NK-92 treated with Interleukin-12 subunit alpha and Interleukin-12 subunit beta, amount 100 ng/mL, for 24 hours (cell line): ENCODE data around the gene LPCAT1.
"Not testable (repeated sequence)": the region's sequence is repeated elsewhere in the genome, so short reads cannot be mapped to it uniquely, and the experiment has no call there.

Experiments used
- DNase-seq: peaks from one replicate; lab custom pipeline; 2025; lab: John Stamatoyannopoulos, UW

Gene LPCAT1

DNA sequence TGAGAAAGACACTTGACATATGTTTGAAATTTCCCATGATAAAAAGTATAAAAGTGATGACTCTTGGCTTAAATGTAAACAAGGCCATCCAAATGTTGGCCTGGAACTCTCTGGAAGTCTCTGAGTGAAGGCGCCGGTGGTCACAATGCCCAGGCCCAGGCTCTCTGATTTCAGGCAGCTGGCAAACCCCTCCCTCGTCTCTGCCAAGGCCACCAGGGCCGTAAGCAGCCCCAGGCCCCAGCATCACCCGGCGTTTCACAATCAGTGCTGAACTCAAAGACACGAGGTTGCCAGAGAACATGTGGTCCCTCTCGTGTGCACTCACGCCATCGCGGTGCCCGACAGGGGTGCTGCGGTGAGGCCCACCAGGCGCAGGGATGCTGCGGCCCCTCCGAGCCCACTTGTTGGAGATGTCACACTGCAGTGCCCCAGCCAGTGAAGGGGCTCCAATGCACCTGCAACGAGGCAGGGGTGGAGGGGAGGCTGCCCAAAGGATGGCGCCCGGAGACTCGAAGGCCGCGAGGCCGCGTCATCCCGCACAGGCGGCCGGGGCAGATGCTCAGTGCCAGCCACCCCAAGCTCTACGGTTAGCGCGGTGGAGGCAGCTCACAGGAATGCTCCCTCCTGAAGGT lies 15.0 kb downstream of the LPCAT1 start:
- DNase-seq = no peak

- no peak for DNase-seq
These were observed 15.7 kb downstream of the LPCAT1 start for GRCh38 chr5:1507961-1508658.

DNA sequence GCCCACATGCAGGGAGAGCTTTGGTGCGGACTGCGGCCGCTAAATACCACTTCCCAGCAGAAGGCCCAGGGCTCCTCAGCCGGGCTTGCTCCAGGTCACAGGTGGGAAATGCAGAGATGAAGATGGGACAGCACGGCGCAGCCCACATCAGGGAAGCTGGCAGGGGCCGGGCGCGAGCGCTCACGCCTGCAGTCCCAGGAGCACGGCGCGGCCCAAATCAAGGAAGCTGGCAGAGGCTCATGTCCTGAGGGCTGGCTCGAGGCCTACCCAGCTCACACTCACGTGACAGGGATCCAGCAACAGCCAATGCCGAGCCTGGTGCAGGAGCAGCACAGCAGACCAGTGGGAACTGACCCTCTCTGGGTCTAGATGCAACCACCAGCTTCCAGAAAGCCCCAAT lies 16.3 kb downstream of the LPCAT1 start:
- no peak for DNase-seq

- no peak for DNase-seq
These were observed 16.8 kb downstream of the LPCAT1 start for GRCh38 chr5:1507014-1507375.

DNA sequence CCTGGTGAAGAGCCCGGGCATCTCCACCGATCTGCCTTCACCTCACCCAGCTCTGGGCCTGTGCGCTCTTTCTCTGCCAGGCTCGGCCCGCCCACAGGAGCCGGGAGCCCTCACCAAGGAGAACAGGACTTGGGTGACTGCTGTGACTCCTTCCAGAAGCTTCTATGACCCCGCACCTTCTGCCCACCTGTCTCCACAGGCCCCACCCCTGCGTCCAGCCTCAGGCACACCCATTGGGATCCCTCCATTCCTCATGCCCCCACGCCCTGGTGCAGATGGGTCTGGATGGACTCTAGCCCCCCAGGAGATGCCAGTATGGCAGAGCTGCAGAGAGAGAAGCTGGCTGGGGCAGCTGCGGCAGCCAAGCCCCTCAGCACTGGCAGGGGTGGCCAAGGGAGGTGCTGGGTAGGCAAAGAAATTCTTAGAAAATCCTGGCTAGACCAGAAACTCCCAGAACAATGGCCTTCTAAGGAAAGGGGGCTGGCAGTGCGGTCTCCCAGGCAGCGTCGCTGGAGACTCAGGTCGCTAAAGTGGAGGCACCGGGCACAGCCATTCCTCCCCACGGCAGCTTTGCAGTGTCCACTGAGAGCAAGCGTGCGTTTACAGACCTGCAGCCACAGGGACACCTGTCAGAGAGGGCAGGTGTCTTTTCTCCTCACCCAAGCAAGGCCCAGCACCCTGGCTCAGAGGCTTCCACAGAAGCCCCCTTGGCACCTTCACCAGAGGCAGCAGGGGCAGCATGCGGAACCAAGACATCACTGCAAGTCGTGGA lies 17.3 kb downstream of the LPCAT1 start:
- DNase-seq = no peak

DNA sequence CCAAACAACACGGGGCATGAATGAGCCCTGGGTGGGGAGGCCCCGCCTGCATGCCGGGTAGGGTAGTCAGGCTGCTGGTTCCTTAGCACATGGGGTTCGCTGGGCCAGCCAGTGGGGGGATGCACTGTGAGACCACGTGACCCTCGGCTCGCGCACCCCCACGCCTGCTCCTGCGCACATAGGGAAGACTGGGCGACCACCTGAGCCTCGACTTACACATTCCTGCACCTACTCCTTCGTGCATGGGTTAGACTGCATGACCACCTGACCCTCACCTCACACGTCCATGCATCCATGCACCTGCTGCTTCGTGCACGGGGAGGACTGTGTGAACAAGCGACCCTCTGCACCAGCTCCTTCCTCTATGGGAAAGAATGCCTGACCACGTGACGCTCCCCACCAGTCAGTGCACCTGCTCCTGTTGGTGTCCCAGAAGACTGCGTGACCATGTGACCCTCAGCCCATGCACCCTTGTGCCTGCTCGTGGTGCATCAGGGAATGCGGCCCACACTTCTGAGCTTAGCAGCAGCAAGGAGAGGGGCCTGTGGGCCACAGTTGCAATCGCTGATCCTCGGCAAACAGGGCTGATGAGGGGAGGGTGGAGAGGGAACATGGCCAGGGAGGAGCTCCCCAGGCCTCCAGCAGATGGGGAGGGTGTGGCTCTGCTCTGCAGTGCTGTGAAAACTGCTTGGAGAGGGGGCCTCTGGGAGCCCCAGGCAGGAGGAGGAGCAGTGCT lies 18.1 kb downstream of the LPCAT1 start:
- DNase-seq = no peak

DNA sequence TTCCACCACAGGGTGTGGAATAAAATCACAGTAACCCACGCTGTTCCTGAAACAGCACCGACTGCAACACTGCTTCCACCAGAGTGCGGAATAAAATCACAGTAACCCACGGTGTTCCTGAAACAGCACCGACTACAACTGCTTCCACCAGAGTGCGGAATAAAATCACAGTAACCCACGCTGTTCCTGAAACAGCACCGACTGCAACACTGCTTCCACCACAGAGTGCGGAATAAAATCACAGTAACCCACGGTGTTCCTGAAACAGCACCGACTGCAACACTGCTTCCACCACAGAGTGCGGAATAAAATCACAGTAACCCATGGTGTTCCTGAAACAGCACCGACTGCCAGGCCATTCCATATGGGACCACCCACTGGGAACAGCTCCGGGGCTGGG lies 18.7 kb downstream of the LPCAT1 start:
- DNase-seq = not testable (repeated sequence)

GRCh38 chr5:1504617-1505016 lies 19.1 kb downstream of the LPCAT1 start:
- DNase-seq = no peak

DNA sequence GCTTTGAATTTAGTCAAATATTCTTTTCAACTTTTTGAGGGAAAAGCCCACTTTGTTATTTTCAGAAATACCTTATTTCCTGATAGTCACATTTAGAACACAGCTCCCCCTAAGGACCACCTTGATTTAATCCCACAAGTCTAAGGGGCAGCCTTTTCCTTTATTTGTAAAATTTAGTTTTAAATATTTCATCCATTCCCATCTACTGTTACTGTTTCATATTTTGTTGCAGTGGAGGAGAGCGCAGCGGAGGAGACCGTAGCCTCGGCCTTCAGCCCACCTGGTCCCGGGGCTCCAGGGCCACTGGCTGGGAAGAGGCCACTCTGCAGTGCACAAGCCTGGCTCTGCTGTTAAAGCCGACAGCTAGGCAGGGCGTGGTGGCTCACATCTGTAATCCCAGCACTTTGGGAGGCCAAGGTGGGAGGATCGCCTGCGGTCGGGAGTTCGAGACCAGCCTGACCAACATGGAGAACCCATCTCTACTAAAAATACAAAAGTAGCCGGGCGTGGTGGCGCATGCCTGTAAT lies 19.6 kb downstream of the LPCAT1 start:
- no peak for DNase-seq

GRCh38 chr5:1503241-1504068 lies 20.3 kb downstream of the LPCAT1 start:
- DNase-seq = no peak

- no peak for DNase-seq
These were observed 21.0 kb downstream of the LPCAT1 start for GRCh38 chr5:1502737-1503120.

DNA sequence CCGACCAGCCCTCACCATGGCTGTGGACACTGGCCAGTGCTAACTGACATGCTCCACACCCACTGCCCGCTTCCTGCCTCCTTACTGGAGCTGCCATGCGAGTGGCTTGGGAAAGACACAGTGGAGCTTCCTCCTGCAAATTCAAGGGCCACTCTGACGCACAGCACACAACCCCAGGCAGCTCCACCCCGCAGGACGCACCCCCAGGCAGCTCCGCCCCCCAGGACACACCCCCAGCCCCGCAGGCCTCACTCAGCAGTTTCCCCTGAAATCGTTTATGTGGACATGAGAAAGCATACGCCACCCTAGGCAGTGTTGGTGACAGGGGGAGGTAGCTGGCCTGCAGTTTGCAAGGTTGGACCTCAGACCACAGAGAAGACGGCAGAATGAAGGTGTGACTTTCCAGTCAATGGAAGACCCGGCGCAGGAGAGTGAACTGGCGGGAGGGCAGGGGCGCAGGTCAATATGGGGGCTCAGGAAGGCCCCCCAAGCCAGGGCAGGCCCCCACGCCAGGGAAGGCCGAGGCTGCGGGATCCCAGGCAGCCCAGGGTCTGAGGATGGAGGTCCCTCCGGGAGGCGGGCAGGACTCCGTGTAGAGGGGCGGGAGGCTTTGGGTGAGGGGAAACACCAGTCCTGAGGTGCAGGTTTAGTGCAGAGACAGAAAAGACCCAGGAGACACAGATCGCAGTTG lies 21.6 kb downstream of the LPCAT1 start:
- DNase-seq = no peak

DNA sequence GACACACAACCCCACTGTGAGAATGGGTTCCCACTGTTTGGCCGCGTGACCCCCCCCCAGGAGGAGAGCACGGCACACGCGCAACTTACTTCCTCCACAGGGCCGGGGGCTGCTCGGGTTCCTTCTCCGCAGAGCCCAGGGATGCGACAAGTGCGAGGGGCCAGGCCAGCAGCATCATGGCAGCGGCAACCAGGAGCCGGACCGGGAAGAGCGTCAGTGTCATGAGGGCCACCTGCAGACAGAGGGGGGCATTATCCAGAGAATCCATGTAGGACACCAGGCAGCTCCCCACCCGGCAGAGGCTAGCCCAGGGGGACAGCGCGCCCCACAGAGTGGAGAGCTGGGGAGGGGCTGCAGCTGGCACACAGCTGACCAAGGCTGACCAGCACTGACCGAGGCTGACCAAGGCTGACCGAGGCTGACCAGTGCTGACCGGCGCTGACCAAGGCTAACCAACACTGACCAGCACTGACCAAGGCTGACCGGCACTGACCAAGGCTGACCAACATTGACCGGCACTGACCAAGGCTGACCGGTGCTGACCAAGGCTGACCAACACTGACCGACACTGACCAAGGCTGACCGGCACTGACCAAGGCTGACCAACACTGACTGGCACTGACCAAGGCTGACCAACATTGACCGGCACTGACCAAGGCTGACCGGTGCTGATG lies 22.3 kb downstream of the LPCAT1 start:
- DNase-seq = no peak

DNA sequence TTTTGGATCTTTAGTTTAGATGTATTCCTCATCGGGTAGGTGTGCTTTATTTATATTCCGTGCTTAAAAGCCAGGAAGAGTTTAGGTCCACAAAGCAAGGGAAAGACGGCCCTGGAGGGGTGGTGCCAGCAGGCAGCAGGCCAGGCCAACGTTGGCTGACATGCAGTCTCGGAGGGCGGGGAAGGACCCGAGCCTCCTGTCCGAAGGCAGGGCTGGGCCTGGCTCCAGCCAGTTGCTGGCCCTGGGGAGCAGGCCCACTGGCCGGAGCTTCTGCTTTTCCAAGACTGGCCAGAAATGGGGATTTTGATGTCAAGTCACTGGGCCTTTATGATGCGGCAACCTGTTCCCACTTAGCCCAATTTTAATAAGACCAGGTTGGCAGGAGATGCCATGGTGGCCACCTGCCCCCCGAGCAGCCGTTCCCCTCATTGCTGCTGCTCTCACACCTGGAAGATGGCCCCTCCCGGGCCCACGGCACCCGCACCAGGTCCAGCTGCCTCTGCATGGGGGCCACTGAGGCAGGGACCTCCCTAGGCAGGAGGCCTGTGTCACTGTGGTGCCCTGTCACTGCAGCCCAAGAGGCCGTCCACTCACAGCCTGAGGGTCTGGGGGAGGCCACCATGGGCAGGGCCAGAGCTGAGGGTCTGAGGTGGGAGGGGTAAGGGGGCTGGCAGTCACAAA lies 23.2 kb downstream of the LPCAT1 start:
- no peak for DNase-seq

DNA sequence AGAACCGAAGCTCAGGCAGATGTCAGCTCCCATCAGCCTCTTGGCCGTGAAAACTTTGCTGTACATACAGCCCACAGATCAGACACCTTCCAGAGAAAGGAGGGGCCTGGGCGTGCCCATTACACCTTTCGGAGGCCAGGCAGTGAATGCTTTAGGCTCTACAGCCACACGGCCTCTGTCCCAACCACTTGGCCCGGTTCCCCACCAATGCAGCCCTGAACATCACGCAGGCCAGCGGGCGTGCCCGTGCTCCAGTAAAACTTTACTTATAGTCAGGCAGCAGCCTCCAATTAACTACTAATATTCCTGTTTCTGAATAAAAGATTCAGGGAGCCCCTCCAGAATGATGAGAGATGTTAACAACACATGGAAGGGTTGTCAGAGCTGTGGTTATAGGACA lies 23.9 kb downstream of the LPCAT1 start:
- no peak for DNase-seq

GRCh38 chr5:1498623-1499416 lies 24.9 kb downstream of the LPCAT1 start:
- DNase-seq = no peak

GRCh38 chr5:1497795-1498622 lies 25.8 kb downstream of the LPCAT1 start:
- DNase-seq = no peak

DNA sequence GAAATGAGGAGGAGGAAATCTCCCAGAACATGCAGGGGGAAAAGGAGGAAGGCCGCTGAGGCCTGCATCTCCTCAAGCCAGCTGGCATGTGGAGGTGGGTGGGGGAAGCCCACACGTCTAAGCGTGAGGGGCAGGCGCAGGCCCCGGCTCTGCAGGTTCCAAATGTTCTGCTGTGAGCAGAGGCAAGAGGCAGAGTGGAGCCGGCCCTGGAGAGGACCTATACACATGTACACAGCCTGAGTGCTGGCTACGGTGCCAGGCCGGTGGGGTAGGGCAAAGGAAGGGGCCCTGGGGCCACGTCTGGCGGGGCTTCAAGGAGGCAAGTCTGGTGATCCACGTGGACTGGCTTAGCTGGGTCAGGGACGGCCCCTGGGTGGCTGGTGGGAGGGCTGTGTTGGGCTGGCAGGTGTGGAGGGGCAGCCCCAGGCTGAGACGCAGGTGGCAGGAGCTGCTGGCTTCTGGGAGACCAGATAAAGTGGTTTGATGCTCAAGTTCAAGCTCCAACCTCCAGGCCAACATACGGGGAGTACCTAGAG lies 26.4 kb downstream of the LPCAT1 start:
- DNase-seq = no peak
